ENCODE data around the gene ARHGEF33.

DNA sequence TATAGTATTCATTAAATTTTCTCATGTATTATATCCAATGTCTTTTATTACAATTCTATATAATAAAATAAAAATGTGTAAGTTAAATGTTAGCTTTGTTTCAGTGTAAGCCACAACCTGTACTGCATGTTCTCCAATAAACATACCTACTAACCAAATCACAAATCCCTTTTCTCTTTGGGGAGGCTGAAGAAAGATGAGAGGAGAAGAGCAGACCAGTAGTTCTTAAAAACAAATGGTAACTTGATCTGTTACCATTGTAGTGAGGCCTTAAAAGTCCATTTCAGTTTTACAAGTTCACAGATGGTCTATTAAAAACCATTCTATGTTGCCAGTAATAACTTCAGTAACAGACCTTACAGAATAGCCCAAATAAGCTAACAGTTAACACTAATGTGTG lies 130.7 kb downstream of the ARHGEF33 start:
- TF ChIP-seq, protein P1, sequence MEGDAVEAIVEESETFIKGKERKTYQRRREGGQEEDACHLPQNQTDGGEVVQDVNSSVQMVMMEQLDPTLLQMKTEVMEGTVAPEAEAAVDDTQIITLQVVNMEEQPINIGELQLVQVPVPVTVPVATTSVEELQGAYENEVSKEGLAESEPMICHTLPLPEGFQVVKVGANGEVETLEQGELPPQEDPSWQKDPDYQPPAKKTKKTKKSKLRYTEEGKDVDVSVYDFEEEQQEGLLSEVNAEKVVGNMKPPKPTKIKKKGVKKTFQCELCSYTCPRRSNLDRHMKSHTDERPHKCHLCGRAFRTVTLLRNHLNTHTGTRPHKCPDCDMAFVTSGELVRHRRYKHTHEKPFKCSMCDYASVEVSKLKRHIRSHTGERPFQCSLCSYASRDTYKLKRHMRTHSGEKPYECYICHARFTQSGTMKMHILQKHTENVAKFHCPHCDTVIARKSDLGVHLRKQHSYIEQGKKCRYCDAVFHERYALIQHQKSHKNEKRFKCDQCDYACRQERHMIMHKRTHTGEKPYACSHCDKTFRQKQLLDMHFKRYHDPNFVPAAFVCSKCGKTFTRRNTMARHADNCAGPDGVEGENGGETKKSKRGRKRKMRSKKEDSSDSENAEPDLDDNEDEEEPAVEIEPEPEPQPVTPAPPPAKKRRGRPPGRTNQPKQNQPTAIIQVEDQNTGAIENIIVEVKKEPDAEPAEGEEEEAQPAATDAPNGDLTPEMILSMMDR (IDR thresholded peaks at IDR 0.05 in 8 of 11, conservative IDR thresholded peaks at IDR 0.05 in 3 of 11), result no peak
- TF ChIP-seq POLR2AphosphoS5 (IDR thresholded peaks at IDR 0.05), result no peak

Measured in spleen (tissue), 7 donors.